ENCODE data around the gene MAGEA2.

DNA sequence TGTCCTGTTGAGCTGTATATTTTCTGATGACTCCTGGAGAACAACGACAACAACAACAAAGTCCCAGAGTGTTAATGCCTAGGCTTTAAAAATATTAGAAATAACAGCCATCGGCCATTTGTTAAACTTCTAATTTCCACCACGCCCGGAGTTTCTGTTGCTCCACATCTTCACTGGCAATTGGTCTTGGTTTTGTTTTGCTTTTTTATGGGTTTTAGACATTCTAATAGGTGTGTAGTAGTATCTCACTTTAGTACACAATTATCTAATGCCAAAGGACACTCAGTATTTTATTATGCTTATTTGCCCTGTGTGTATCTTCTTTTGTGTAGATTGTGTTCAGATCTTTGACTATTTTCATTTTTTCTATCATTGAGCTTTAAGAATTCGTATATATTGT is 15.1 kb downstream of the MAGEA2 start:
- TF ChIP-seq ZBTB33 (IDR thresholded peaks at IDR 0.05; ENCODE audit: borderline replicate concordance, low read depth) (no peak), TCF12 (IDR thresholded peaks at IDR 0.05) (no peak), SMC3 (IDR thresholded peaks at IDR 0.05; ENCODE audit: low read depth, low read length) (no peak), TEAD4 (IDR thresholded peaks at IDR 0.05; ENCODE audit: borderline replicate concordance, insufficient read depth) (no peak), POLR2AphosphoS5 (IDR thresholded peaks at IDR 0.05; ENCODE audit: low read depth, low read length) (no peak)
- TF ChIP-seq, protein P1, sequence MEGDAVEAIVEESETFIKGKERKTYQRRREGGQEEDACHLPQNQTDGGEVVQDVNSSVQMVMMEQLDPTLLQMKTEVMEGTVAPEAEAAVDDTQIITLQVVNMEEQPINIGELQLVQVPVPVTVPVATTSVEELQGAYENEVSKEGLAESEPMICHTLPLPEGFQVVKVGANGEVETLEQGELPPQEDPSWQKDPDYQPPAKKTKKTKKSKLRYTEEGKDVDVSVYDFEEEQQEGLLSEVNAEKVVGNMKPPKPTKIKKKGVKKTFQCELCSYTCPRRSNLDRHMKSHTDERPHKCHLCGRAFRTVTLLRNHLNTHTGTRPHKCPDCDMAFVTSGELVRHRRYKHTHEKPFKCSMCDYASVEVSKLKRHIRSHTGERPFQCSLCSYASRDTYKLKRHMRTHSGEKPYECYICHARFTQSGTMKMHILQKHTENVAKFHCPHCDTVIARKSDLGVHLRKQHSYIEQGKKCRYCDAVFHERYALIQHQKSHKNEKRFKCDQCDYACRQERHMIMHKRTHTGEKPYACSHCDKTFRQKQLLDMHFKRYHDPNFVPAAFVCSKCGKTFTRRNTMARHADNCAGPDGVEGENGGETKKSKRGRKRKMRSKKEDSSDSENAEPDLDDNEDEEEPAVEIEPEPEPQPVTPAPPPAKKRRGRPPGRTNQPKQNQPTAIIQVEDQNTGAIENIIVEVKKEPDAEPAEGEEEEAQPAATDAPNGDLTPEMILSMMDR (IDR thresholded peaks at IDR 0.05): no peak
- TF ChIP-seq, protein P2, sequence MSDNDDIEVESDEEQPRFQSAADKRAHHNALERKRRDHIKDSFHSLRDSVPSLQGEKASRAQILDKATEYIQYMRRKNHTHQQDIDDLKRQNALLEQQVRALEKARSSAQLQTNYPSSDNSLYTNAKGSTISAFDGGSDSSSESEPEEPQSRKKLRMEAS (IDR thresholded peaks at IDR 0.05; ENCODE audit: low read depth): no peak
